Measurements from ENCODE around the gene PRRG2.
A peak's percentile ranks its signal among the peaks of the same experiment; 100 is the strongest.

The PRRG2 gene

GRCh38 chr19:49590071-49590970, 9.2 kb downstream of the PRRG2 start:
- DNase-seq = peak; percentile 97

GRCh38 chr19:49590971-49591730, 10.0 kb downstream of the PRRG2 start, which contains the start of gene PRR12:
Gene PRR12, plus strand, starts transcription at chr19:49591182. Its CDS starts 473 bp downstream, at chr19:49591655.
- DNase-seq = peak; percentile 66

GRCh38 chr19:49591731-49592485, 10.8 kb downstream of the PRRG2 start:
- no peak for DNase-seq

- no peak for DNase-seq
These were observed 11.5 kb downstream of the PRRG2 start for GRCh38 chr19:49592486-49593232.

- DNase-seq = peak; percentile 22
These were observed 12.4 kb downstream of the PRRG2 start for GRCh38 chr19:49593233-49594113.

- no peak for DNase-seq
These were observed 13.3 kb downstream of the PRRG2 start for GRCh38 chr19:49594157-49594992.

GRCh38 chr19:49594993-49595818, 14.1 kb downstream of the PRRG2 start:
- no peak for DNase-seq

- no peak for DNase-seq
These were observed 14.8 kb downstream of the PRRG2 start for GRCh38 chr19:49595819-49596404.

- no peak for DNase-seq
These were observed 15.3 kb downstream of the PRRG2 start for GRCh38 chr19:49596407-49596806.

- no peak for DNase-seq
These were observed 16.0 kb downstream of the PRRG2 start for GRCh38 chr19:49596954-49597702.

- DNase-seq = no peak
These were observed 16.5 kb downstream of the PRRG2 start for GRCh38 chr19:49597703-49597974.

- DNase-seq = no peak
These were observed 18.5 kb downstream of the PRRG2 start for GRCh38 chr19:49599378-49600295.

- no peak for DNase-seq
These were observed 20.4 kb downstream of the PRRG2 start for GRCh38 chr19:49601482-49602038.

GRCh38 chr19:49602806-49603205, 21.7 kb downstream of the PRRG2 start:
- no peak for DNase-seq

GRCh38 chr19:49605605-49606004, 24.5 kb downstream of the PRRG2 start:
- no peak for DNase-seq

- DNase-seq = no peak
These were observed 28.5 kb downstream of the PRRG2 start for GRCh38 chr19:49609499-49610092.

GRCh38 chr19:49613374-49613773, 32.3 kb downstream of the PRRG2 start:
- DNase-seq = no peak

Data from NK-92 treated with Interleukin-12 subunit alpha and Interleukin-12 subunit beta, amount 100 ng/mL, for 24 hours (cell line).